Loucy (cell line): Measurements from ENCODE around the gene SEC14L2.

Experiments used
- EZH2phosphoT487 ChIP-seq: fragments of 200-600 bp; IDR thresholded peaks from 2 replicates; pipeline ENCODE4 v1.6.1; 2018; ENCODE audit warnings: antibody characterized with exemption, mild to moderate bottlenecking, moderate library complexity, borderline replicate concordance
- TF ChIP-seq, protein P1 (sequence below): fragments of 200-600 bp; sonication (generic); conservative IDR thresholded peaks from 2 replicates; pipeline ENCODE4 v1.5.1; 2014; ENCODE audit warnings: mild to moderate bottlenecking, antibody characterized with exemption, low read length

GRCh38 chr22:30371981-30372380, 24.8 kb upstream of the SEC14L2 start:
- TF ChIP-seq, protein P1, sequence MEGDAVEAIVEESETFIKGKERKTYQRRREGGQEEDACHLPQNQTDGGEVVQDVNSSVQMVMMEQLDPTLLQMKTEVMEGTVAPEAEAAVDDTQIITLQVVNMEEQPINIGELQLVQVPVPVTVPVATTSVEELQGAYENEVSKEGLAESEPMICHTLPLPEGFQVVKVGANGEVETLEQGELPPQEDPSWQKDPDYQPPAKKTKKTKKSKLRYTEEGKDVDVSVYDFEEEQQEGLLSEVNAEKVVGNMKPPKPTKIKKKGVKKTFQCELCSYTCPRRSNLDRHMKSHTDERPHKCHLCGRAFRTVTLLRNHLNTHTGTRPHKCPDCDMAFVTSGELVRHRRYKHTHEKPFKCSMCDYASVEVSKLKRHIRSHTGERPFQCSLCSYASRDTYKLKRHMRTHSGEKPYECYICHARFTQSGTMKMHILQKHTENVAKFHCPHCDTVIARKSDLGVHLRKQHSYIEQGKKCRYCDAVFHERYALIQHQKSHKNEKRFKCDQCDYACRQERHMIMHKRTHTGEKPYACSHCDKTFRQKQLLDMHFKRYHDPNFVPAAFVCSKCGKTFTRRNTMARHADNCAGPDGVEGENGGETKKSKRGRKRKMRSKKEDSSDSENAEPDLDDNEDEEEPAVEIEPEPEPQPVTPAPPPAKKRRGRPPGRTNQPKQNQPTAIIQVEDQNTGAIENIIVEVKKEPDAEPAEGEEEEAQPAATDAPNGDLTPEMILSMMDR = no peak
- TF ChIP-seq EZH2phosphoT487 = no peak
